Neuronal stem cell (in vitro differentiated cells): ENCODE measurements around the gene SLC2A14.
"Not testable (repeated sequence)": the region's sequence is repeated elsewhere in the genome, so short reads cannot be mapped to it uniquely, and the experiment has no call there.

Source experiments
- DNase-seq: peaks from one replicate; pipeline ENCODE4 v3.0.0-alpha.2; 2013; ENCODE audit warnings: low spot score
- H2AFZ ChIP-seq: one replicate; pipeline ENCODE4 v1.6.1; 2013; ENCODE audit warnings: mild to moderate bottlenecking, low read length, inconsistent platforms
- H2AK5ac ChIP-seq: 2 replicates; pipeline ENCODE4 v1.6.1; 2013; ENCODE audit warnings: low read depth, mild to moderate bottlenecking, inconsistent platforms, low read length, moderate library complexity, mixed read lengths
- H2BK120ac ChIP-seq: 2 replicates; pipeline ENCODE4 v1.6.1; 2013; ENCODE audit warnings: low read depth, mild to moderate bottlenecking, inconsistent platforms, low read length, moderate library complexity, mixed read lengths
- H2BK12ac ChIP-seq: one replicate; pipeline ENCODE4 v1.6.1; 2013; ENCODE audit warnings: low read length, inconsistent platforms
- H2BK15ac ChIP-seq: 2 replicates; pipeline ENCODE4 v1.6.1; 2013; ENCODE audit warnings: mild to moderate bottlenecking, low read length, inconsistent platforms, mixed read lengths
- H2BK5ac ChIP-seq: one replicate; pipeline ENCODE4 v1.6.1; 2013; ENCODE audit warnings: inconsistent platforms, mild to moderate bottlenecking, low read length, moderate library complexity
- H3K14ac ChIP-seq: one replicate; pipeline ENCODE4 v1.6.1; 2013; ENCODE audit warnings: low read length, inconsistent platforms
- H3K18ac ChIP-seq: 2 replicates; pipeline ENCODE4 v1.6.1; 2013; ENCODE audit warnings: low read length, inconsistent platforms
- H3K23ac ChIP-seq: 2 replicates; pipeline ENCODE4 v1.6.1; 2013; ENCODE audit warnings: low read depth, mild to moderate bottlenecking, mixed read lengths, low read length, inconsistent platforms; ENCODE audit not compliant: poor library complexity
- H3K27ac ChIP-seq: replicated peaks from 3 replicates; pipeline ENCODE4 v1.5.1; 2013; ENCODE audit warnings: low read length, inconsistent platforms
- H3K27me3 ChIP-seq, 3 experiments: 2 replicates each; pipeline ENCODE4 v1.6.1; 2013; ENCODE audit warnings: low read length in 3 of 3, mild to moderate bottlenecking in 2 of 3, inconsistent platforms in 1 of 3, low read depth in 1 of 3, mixed read lengths in 1 of 3, moderate library complexity in 1 of 3; ENCODE audit not compliant: control insufficient read depth in 3 of 3, insufficient read depth in 3 of 3
- H3K36me3 ChIP-seq, 2 donors: replicated peaks in 1 of 2; 2 replicates each; pipeline ENCODE4 v1.6.1; 2013; ENCODE audit warnings: low read length in 2 of 2; ENCODE audit not compliant: control insufficient read depth in 2 of 2, insufficient read depth in 2 of 2
- H3K4ac ChIP-seq: 2 replicates; pipeline ENCODE4 v1.6.1; 2013; ENCODE audit warnings: inconsistent platforms, mild to moderate bottlenecking, low read length, moderate library complexity
- H3K4me1 ChIP-seq, 2 donors: 1 replicate in 1 of 2; 2 replicates in 1 of 2; pipeline ENCODE4 v1.6.1; 2013; ENCODE audit warnings: low read length in 2 of 2, low read depth in 1 of 2; ENCODE audit not compliant: control insufficient read depth in 2 of 2, insufficient read depth in 1 of 2
- H3K4me2 ChIP-seq: one replicate; pipeline ENCODE4 v1.6.1; 2013; ENCODE audit warnings: mild to moderate bottlenecking, low read length, inconsistent platforms; ENCODE audit not compliant: insufficient read depth, poor library complexity, severe bottlenecking
- H3K4me3 ChIP-seq, 2 donors: 2 replicates each; pipeline ENCODE4 v1.5.1; 2013; ENCODE audit warnings: low read length in 2 of 2, mild to moderate bottlenecking in 2 of 2, inconsistent platforms in 1 of 2, moderate library complexity in 1 of 2
- H3K79me1 ChIP-seq: one replicate; pipeline ENCODE4 v1.6.1; 2013; ENCODE audit warnings: low read depth, mild to moderate bottlenecking, inconsistent platforms, low read length, moderate library complexity
- H3K9ac ChIP-seq: one replicate; pipeline ENCODE4 v1.6.1; 2013; ENCODE audit warnings: mild to moderate bottlenecking, low read depth, low read length, inconsistent platforms; ENCODE audit not compliant: poor library complexity
- H3K9me3 ChIP-seq, 2 donors: replicated peaks in 1 of 2; 2 replicates each; pipeline versions ENCODE3 to v1.6.1; 2013; ENCODE audit warnings: low read length in 2 of 2, mild to moderate bottlenecking in 2 of 2, inconsistent platforms in 1 of 2, low read depth in 1 of 2, mixed read lengths in 1 of 2, moderate library complexity in 1 of 2; ENCODE audit not compliant: control insufficient read depth in 2 of 2, insufficient read depth in 1 of 2
- H4K8ac ChIP-seq: one replicate; pipeline ENCODE4 v1.6.1; 2013; ENCODE audit warnings: low read depth, mild to moderate bottlenecking, inconsistent platforms, low read length, moderate library complexity
- H4K91ac ChIP-seq: one replicate; pipeline ENCODE4 v1.6.1; 2013; ENCODE audit warnings: low read length, low read depth, mild to moderate bottlenecking, inconsistent platforms; ENCODE audit not compliant: poor library complexity
- WGBS, 2 donors: extraction: QIAGEN DNeasy Blood & Tissue Kit; methylation state at CpG; one replicate each; pipeline ENCODE4 v1.1.7; 2013; ENCODE audit warnings: missing lambda C conversion rate in 2 of 2, mixed read lengths in 1 of 2; ENCODE audit not compliant: insufficient read length in 2 of 2, insufficient replicate concordance in 1 of 2; ENCODE audit errors: extremely low coverage in 2 of 2; 5-methylcytosine and 5-hydroxymethylcytosine counted together

SLC2A14 gene

GRCh38 chr12:7798750-7799308 lies 73.9 kb downstream of the SLC2A14 start:
- not testable (repeated sequence) for H4K91ac ChIP-seq, H3K9me3 ChIP-seq, H3K18ac ChIP-seq, H3K4ac ChIP-seq, H2AK5ac ChIP-seq, H3K14ac ChIP-seq, H3K23ac ChIP-seq, H2BK5ac ChIP-seq, H3K36me3 ChIP-seq, H2BK120ac ChIP-seq, H3K9ac ChIP-seq, H4K8ac ChIP-seq, H3K4me2 ChIP-seq, H3K27ac ChIP-seq, H3K27me3 ChIP-seq, H3K4me3 ChIP-seq, H3K79me1 ChIP-seq, H2BK12ac ChIP-seq, H2BK15ac ChIP-seq, H3K4me1 ChIP-seq, DNase-seq
- no CpG with 5 or more reads among the region's 4 CpGs for WGBS, 2 donors
- peak overlapping the region; percentile 59 for H2AFZ ChIP-seq

- no CpG with 5 or more reads among the region's 12 CpGs for WGBS, 2 donors
- Histone ChIP-seq H2AFZ (no peak overlapping the region), H3K27me3 (no peaks in the 10 kb centered on the region), H2AK5ac (no peak overlapping the region), H4K8ac (no peak overlapping the region), H3K36me3 (no peaks in the 10 kb centered on the region), H3K79me1 (no peaks in the 10 kb centered on the region), H2BK15ac (no peak overlapping the region), H3K18ac (no peak overlapping the region), H4K91ac (no peak overlapping the region), H3K4me3 (no peak overlapping the region), H3K4me2 (no peak overlapping the region), H3K4ac (no peak overlapping the region), H3K23ac (no peak overlapping the region), H3K14ac (no peak overlapping the region), H3K4me1 (no peaks in the 10 kb centered on the region), H3K9ac (no peak overlapping the region), H2BK12ac (no peak overlapping the region), H2BK120ac (no peak overlapping the region), H3K27ac (no peak overlapping the region), H2BK5ac (no peak overlapping the region), H3K9me3 (no peaks in the 10 kb centered on the region)
- no peak for DNase-seq
Observed at GRCh38 chr12:7797698-7798398, 74.9 kb downstream of the SLC2A14 start.

GRCh38 chr12:7797269-7797668 lies 75.4 kb downstream of the SLC2A14 start:
- H2AK5ac ChIP-seq, H3K4me3 ChIP-seq, H3K23ac ChIP-seq, H2BK12ac ChIP-seq, H3K18ac ChIP-seq, H4K8ac ChIP-seq, H3K79me1 ChIP-seq, H3K9me3 ChIP-seq, H3K27ac ChIP-seq, H2AFZ ChIP-seq, H3K14ac ChIP-seq, H2BK5ac ChIP-seq, H3K36me3 ChIP-seq, H2BK120ac ChIP-seq, H3K9ac ChIP-seq, H2BK15ac ChIP-seq, H3K27me3 ChIP-seq, H3K4ac ChIP-seq, H3K4me1 ChIP-seq, H3K4me2 ChIP-seq, H4K91ac ChIP-seq, DNase-seq: not testable (repeated sequence)
- WGBS, 2 donors = no CpG with 5 or more reads among the region's 7 CpGs

- Histone ChIP-seq H3K27ac (no peak overlapping the region), H3K4ac (no peak overlapping the region), H3K27me3 (peaks cover 0 to 4% (median 2%) of the 10 kb centered on the region in 3 experiments), H3K36me3 (no peaks in the 10 kb centered on the region), H2AK5ac (no peak overlapping the region), H2BK12ac (no peak overlapping the region), H3K18ac (no peak overlapping the region), H2AFZ (no peak overlapping the region), H3K4me3 (no peak overlapping the region), H2BK120ac (no peak overlapping the region), H2BK15ac (no peak overlapping the region), H2BK5ac (no peak overlapping the region), H4K91ac (no peak overlapping the region), H4K8ac (no peak overlapping the region), H3K4me1 (no peaks in the 10 kb centered on the region), H3K4me2 (no peak overlapping the region), H3K9me3 (no peaks in the 10 kb centered on the region), H3K14ac (no peak overlapping the region), H3K79me1 (no peaks in the 10 kb centered on the region), H3K9ac (no peak overlapping the region), H3K23ac (no peak overlapping the region)
- no peak for DNase-seq
- WGBS, 2 donors = no CpG with 5 or more reads among the region's 3 CpGs
Observed at GRCh38 chr12:7793211-7793610, 79.5 kb downstream of the SLC2A14 start.
